H1 (cell line): ENCODE measurements around the gene CCL25. TPM values are rescaled to one million over a fixed set of nuclear protein-coding genes. Genes with fewer than 3 reads are reported as not detected.

Source experiments
- CTCF ChIA-PET: fragments of 300-600 bp; sonication (Branson Sonifier 250); formaldehyde crosslinking; loops from one replicate; lab custom pipeline; 2021; ENCODE audit not compliant: partially characterized antibody; lab: Charles Lee
- POLR2A ChIA-PET: fragments of 300-600 bp; sonication (Branson Sonifier 250); formaldehyde crosslinking; loops from one replicate; lab custom pipeline; 2021; ENCODE audit warnings: inconsistent platforms; ENCODE audit not compliant: partially characterized antibody; lab: Charles Lee
- DNase-seq, 2 experiments: peaks; one replicate each; pipeline versions ENCODE4 v3.0.0 to v3.0.0-alpha.2; 2010 to 2022; ENCODE audit warnings: low spot score in 2 of 2, low read depth in 1 of 2, mixed read lengths in 1 of 2
- FAIRE-seq: peaks from 2 replicates; lab custom pipeline; 2011; peaks lifted over from hg19 to GRCh38; lab: Jason Lieb, UNC
- H2AFZ ChIP-seq: 2 replicates; pipeline ENCODE4 v1.8.1; 2012; ENCODE audit warnings: low read length, inconsistent platforms
- H2AK5ac ChIP-seq: 2 replicates; pipeline ENCODE4 v1.6.1; 2013; ENCODE audit warnings: low read depth, low read length
- H2BK120ac ChIP-seq: replicated peaks from 2 replicates; pipeline ENCODE3; 2013; ENCODE audit warnings: low read depth, low read length, inconsistent platforms
- H2BK12ac ChIP-seq: 2 replicates; pipeline ENCODE4 v1.6.1; 2013; ENCODE audit warnings: low read depth, low read length
- H2BK15ac ChIP-seq: 2 replicates; pipeline ENCODE4 v1.6.1; 2013; ENCODE audit warnings: low read length
- H2BK20ac ChIP-seq: 2 replicates; pipeline ENCODE4 v1.6.1; 2013; ENCODE audit warnings: low read length
- H2BK5ac ChIP-seq: 2 replicates; pipeline ENCODE4 v1.6.1; 2013; ENCODE audit warnings: low read depth, low read length
- H3K14ac ChIP-seq: 2 replicates; pipeline ENCODE4 v1.6.1; 2013; ENCODE audit warnings: inconsistent platforms; ENCODE audit not compliant: insufficient read length
- H3K18ac ChIP-seq: 2 replicates; pipeline ENCODE4 v1.6.1; 2013; ENCODE audit warnings: low read length; ENCODE audit errors: extremely low read depth
- H3K23ac ChIP-seq: 2 replicates; pipeline ENCODE4 v1.6.1; 2013; ENCODE audit warnings: inconsistent platforms; ENCODE audit not compliant: insufficient read length
- H3K23me2 ChIP-seq: 2 replicates; pipeline ENCODE4 v1.6.1; 2013; ENCODE audit warnings: low read depth, low read length
- H3K27ac ChIP-seq: 2 replicates; pipeline ENCODE4 v1.6.1; 2011; ENCODE audit warnings: low read depth, low read length, inconsistent platforms
- H3K27me3 ChIP-seq, 4 experiments: replicated peaks in 1 of 4; 1 replicate in 1 of 4; 2 replicates in 3 of 4; pipeline versions ENCODE4 v1.6.1 to v1.8.1; 2011 to 2013; ENCODE audit warnings: low read length in 3 of 4, mild to moderate bottlenecking in 3 of 4, inconsistent platforms in 2 of 4, mixed read lengths in 2 of 4, moderate library complexity in 1 of 4; ENCODE audit not compliant: control insufficient read depth in 3 of 4, insufficient read depth in 3 of 4; ENCODE audit errors: extremely low read depth in 1 of 4
- H3K36me3 ChIP-seq, 4 experiments: 2 replicates each; pipeline versions ENCODE4 v1.6.1 to v1.8.1; 2011 to 2013; ENCODE audit warnings: mild to moderate bottlenecking in 4 of 4, low read length in 3 of 4, moderate library complexity in 2 of 4, control low read depth in 1 of 4, inconsistent platforms in 1 of 4; ENCODE audit not compliant: insufficient read depth in 4 of 4, control insufficient read depth in 2 of 4
- H3K4ac ChIP-seq: replicated peaks from 2 replicates; pipeline ENCODE3; 2013; ENCODE audit warnings: low read length, low read depth, mixed read lengths, inconsistent platforms; ENCODE audit not compliant: insufficient read length
- H3K4me1 ChIP-seq, 4 experiments: replicated peaks in 1 of 4; 1 replicate in 1 of 4; 2 replicates in 3 of 4; pipeline versions ENCODE4 v1.6.1 to v1.8.1; 2011 to 2013; ENCODE audit warnings: low read length in 3 of 4, inconsistent platforms in 2 of 4, mixed read lengths in 1 of 4; ENCODE audit not compliant: insufficient read depth in 4 of 4, control insufficient read depth in 3 of 4
- H3K4me2 ChIP-seq, 2 experiments: 2 replicates each; pipeline versions ENCODE4 v1.6.1 to v1.8.1; 2011 to 2013; ENCODE audit warnings: low read depth in 2 of 2, low read length in 2 of 2, control low read depth in 1 of 2, inconsistent platforms in 1 of 2, mild to moderate bottlenecking in 1 of 2; ENCODE audit not compliant: insufficient read depth in 1 of 2
- H3K4me3 ChIP-seq, 4 experiments: fragments of 200-600, 300-600 bp in 1 of 4; sonication (generic), shearing (Covaris generic), sonication (Bioruptor Twin) in 1 of 4; 2 replicates each; pipeline versions ENCODE4 v1.5.1 to v1.8.1; 2011 to 2016; ENCODE audit warnings: low read length in 4 of 4, low read depth in 3 of 4, control low read depth in 2 of 4, inconsistent platforms in 2 of 4, mild to moderate bottlenecking in 2 of 4, mixed read lengths in 1 of 4, moderate library complexity in 1 of 4; ENCODE audit not compliant: insufficient read depth in 2 of 4; ENCODE audit errors: extremely low read depth in 1 of 4
- H3K56ac ChIP-seq: replicated peaks from 2 replicates; pipeline ENCODE3; 2013; ENCODE audit warnings: low read depth, mild to moderate bottlenecking, mixed read lengths, low read length, inconsistent platforms; ENCODE audit not compliant: insufficient read length
- H3K79me1 ChIP-seq: 2 replicates; pipeline ENCODE4 v1.6.1; 2013; ENCODE audit warnings: low read depth, low read length, control low read depth
- H3K79me2 ChIP-seq, 2 experiments: 2 replicates each; pipeline versions ENCODE4 v1.6.1 to v1.8.1; 2012 to 2013; ENCODE audit warnings: low read length in 2 of 2, mild to moderate bottlenecking in 2 of 2, inconsistent platforms in 1 of 2; ENCODE audit not compliant: insufficient read depth in 2 of 2, control insufficient read depth in 1 of 2
- H3K9ac ChIP-seq, 4 experiments: replicated peaks in 1 of 4; 1 replicate in 1 of 4; 2 replicates in 3 of 4; pipeline versions ENCODE4 v1.6.1 to v1.8.1; 2011 to 2013; ENCODE audit warnings: low read depth in 3 of 4, low read length in 3 of 4, control low read depth in 2 of 4, mild to moderate bottlenecking in 2 of 4, moderate library complexity in 2 of 4, inconsistent platforms in 1 of 4; ENCODE audit errors: extremely low read depth in 1 of 4
- H3K9me3 ChIP-seq, 2 experiments: 2 replicates each; pipeline versions ENCODE4 v1.6.1 to v1.8.1; 2012 to 2013; ENCODE audit warnings: mild to moderate bottlenecking in 2 of 2, moderate library complexity in 2 of 2, control low read depth in 1 of 2, inconsistent platforms in 1 of 2, low read depth in 1 of 2, low read length in 1 of 2, mixed read lengths in 1 of 2; ENCODE audit not compliant: insufficient read depth in 2 of 2
- H4K20me1 ChIP-seq, 2 experiments: replicated peaks in 1 of 2; 2 replicates each; pipeline versions ENCODE3 to v1.8.1; 2011 to 2013; ENCODE audit warnings: inconsistent platforms in 2 of 2, low read length in 2 of 2, mild to moderate bottlenecking in 1 of 2; ENCODE audit not compliant: insufficient read depth in 2 of 2, control insufficient read depth in 1 of 2
- H4K5ac ChIP-seq: 2 replicates; pipeline ENCODE4 v1.6.1; 2013; ENCODE audit warnings: low read length, low read depth, mixed read lengths, inconsistent platforms; ENCODE audit not compliant: insufficient read length
- H4K8ac ChIP-seq: 2 replicates; pipeline ENCODE4 v1.8.0; 2013; ENCODE audit warnings: mild to moderate bottlenecking, moderate library complexity, low read length, inconsistent platforms; ENCODE audit not compliant: insufficient read depth; ENCODE audit errors: extremely low read depth
- H4K91ac ChIP-seq: replicated peaks from 2 replicates; pipeline ENCODE3; 2013; ENCODE audit warnings: low read length, mixed read lengths, inconsistent platforms; ENCODE audit not compliant: insufficient read length
- ASH2L ChIP-seq: fragments of 200-600, 300-600 bp; sonication (generic); IDR thresholded peaks from one replicate; pipeline ENCODE4 v1.7.1; 2017; ENCODE audit warnings: low read length
- BCL11A ChIP-seq, 2 experiments: IDR thresholded peaks; one replicate each; pipeline ENCODE4 v1.6.1; 2011; ENCODE audit warnings: low read depth in 2 of 2, low read length in 2 of 2, mild to moderate bottlenecking in 2 of 2
- CREB1 ChIP-seq: IDR thresholded peaks from 2 replicates; pipeline ENCODE4 v1.6.1; 2012; ENCODE audit warnings: inconsistent platforms
- GTF2F1 ChIP-seq: IDR thresholded peaks from 2 replicates; pipeline ENCODE4 v1.6.1; 2012; ENCODE audit warnings: low read depth, low read length, improper control_type of control experiment, borderline replicate concordance
- NANOG ChIP-seq: IDR thresholded peaks from 2 replicates; pipeline ENCODE4 v1.6.1; 2011; ENCODE audit warnings: low read length, low read depth, mild to moderate bottlenecking, inconsistent platforms; ENCODE audit not compliant: insufficient read depth, poor library complexity, severe bottlenecking
- POU5F1 ChIP-seq: IDR thresholded peaks from 2 replicates; pipeline ENCODE4 v1.6.1; 2011; ENCODE audit warnings: low read depth, mild to moderate bottlenecking, low read length, moderate library complexity
- RFX5 ChIP-seq: IDR thresholded peaks from 2 replicates; pipeline ENCODE4 v1.6.1; 2011; ENCODE audit warnings: low read depth, low read length, improper control_type of control experiment, borderline replicate concordance
- SP4 ChIP-seq: IDR thresholded peaks from 2 replicates; pipeline ENCODE4 v1.6.1; 2012; ENCODE audit warnings: low read length, inconsistent platforms
- SRF ChIP-seq: IDR thresholded peaks from 2 replicates; pipeline ENCODE4 v1.6.1; 2011; ENCODE audit warnings: mild to moderate bottlenecking, low read depth, low read length, moderate library complexity
- YY1 ChIP-seq: IDR thresholded peaks from 2 replicates; pipeline ENCODE4 v1.6.1; 2011; ENCODE audit warnings: low read depth, mild to moderate bottlenecking, low read length
- WGBS, 2 experiments: shearing (Covaris generic) in 1 of 2; methylation state at CpG; one replicate each; pipeline versions ENCODE4 v1.1.6 to v1.1.7; 2013 to 2015; ENCODE audit warnings: low lambda C conversion rate in 2 of 2, mixed read lengths in 2 of 2, inconsistent platforms in 1 of 2, low coverage in 1 of 2, missing lambda C conversion rate in 1 of 2; ENCODE audit not compliant: insufficient replicate concordance in 2 of 2, insufficient coverage in 1 of 2, insufficient read length in 1 of 2; ENCODE audit errors: extremely low coverage in 1 of 2, missing lambda C conversion rate in 1 of 2; 5-methylcytosine and 5-hydroxymethylcytosine counted together
- polyA plus RNA-seq, 7 experiments: library from polyadenylated mRNA; depleted of rRNA in 3 of 7; stranded (reverse) in 5 of 7; unstranded in 2 of 7; fragments of >200 nt in 5 of 7; fragments of 200-250 nt in 2 of 7; gene quantifications; 1 replicate in 5 of 7; 2 replicates in 1 of 7; 4 replicates in 1 of 7; pipeline versions ENCODE4 v1.2.1 to v1.2.3, GENCODE V29; 2011 to 2013; ENCODE audit warnings: missing spikeins in 2 of 7, mixed read lengths in 2 of 7
- total RNA-seq: library from RNA; stranded (reverse); fragmentation: NEBNext Ultra II Directional; extraction: Animal tissue kit (Norgen Biotek cat#: 25700); gene quantifications from 2 replicates; pipeline ENCODE4 v1.2.1, GENCODE V29; 2021
- TF ChIP-seq, protein P1 (sequence below): IDR thresholded peaks from 2 replicates; pipeline ENCODE4 v1.6.1; 2011; ENCODE audit warnings: low read depth, mild to moderate bottlenecking, low read length; ENCODE audit not compliant: insufficient read depth
- TF ChIP-seq, protein P2 (sequence below), 3 experiments: IDR thresholded peaks; 1 replicate in 2 of 3; 2 replicates in 1 of 3; pipeline versions ENCODE4 v1.5.1 to v1.6.1; 2011; ENCODE audit warnings: low read length in 3 of 3, mild to moderate bottlenecking in 3 of 3, inconsistent platforms in 2 of 3, low read depth in 1 of 3, moderate library complexity in 1 of 3; ENCODE audit not compliant: insufficient read depth in 1 of 3; ENCODE audit errors: control extremely low read depth in 1 of 3

Gene CCL25
- total and polyA plus RNA-seq, 2 of the 8 experiments (the other 6 are each of a cell fraction or from before 2014, with no cell fraction given) = 0.59 TPM; not detected in 1

DNA sequence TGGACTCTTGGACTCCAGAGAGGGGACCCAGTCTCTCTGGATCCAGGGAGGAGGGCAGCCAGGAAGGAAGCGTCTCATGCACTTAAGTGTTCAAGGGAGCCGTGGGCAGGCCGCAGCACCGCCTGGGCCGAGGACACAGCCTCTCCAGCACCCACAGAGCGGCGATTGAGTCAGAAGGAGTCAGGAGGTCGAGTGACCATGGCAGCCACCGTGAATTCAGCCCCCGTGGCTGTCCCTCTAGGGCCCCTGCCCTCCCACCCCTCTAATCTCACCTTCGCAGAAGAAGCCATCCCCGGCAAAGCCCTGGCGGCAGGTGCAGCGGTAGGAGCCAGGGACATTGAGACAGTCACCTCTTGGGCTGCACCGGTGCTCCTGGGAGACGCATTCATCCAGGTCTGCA is 58.8 kb downstream of the CCL25 start:
- Histone ChIP-seq H4K5ac (no peak overlapping the region), H2BK12ac (no peak overlapping the region), H3K18ac (no peak overlapping the region), H3K36me3 (peaks cover 5 to 63% (median 42%) of the 10 kb centered on the region in 4 experiments; a peak in 6 of 8 replicates), H4K8ac (no peak overlapping the region), H3K9ac (no peak overlapping the region), H3K23ac (no peak overlapping the region), H3K9me3 (no peaks in the 10 kb centered on the region), H2BK5ac (no peak overlapping the region), H2BK20ac (no peak overlapping the region), H2AFZ (no peak overlapping the region), H3K4ac (no peak overlapping the region), H3K4me3 (no peak overlapping the region), H2BK120ac (no peak overlapping the region), H3K79me1 (no peaks in the 10 kb centered on the region), H3K4me2 (no peak overlapping the region), H2BK15ac (no peak overlapping the region), H3K23me2 (peaks cover 15% of the 10 kb centered on the region; the same call in 1 of the 2 replicates), H3K4me1 (no peaks in the 10 kb centered on the region), H3K27ac (no peak overlapping the region), H3K14ac (no peak overlapping the region), H3K79me2 (no peaks in the 10 kb centered on the region), H2AK5ac (no peak overlapping the region), H4K20me1 (peaks cover 0 to 4% of the 10 kb centered on the region in 2 experiments), H3K27me3 (no peaks in the 10 kb centered on the region), H3K56ac (no peak overlapping the region), H4K91ac (no peak overlapping the region)
- DNase-seq (no peak), FAIRE-seq (no peak)
- POLR2A ChIA-PET = interaction anchor here (0.6 to 1.1 kb wide), 2 partner anchors 10 to 296 kb away, joined by 3 read pairs; no protein-coding TSS in a partner anchor
- CTCF ChIA-PET = no interaction called here
- 93% methylated on average over 12 of the region's 16 CpGs; no CpG with 5 or more reads in 1 of the 2 experiments for WGBS, 2 experiments
- no peak for TF ChIP-seq BCL11A (IDR thresholded peaks at IDR 0.05; ENCODE audit: low read depth in 2 of 2, low read length in 2 of 2)
- no peak for TF ChIP-seq CREB1
- TF ChIP-seq POU5F1 = no peak
- no peak for TF ChIP-seq ASH2L
- TF ChIP-seq SRF = no peak
- no peak for TF ChIP-seq NANOG
- no peak for TF ChIP-seq RFX5
- TF ChIP-seq, protein P1, sequence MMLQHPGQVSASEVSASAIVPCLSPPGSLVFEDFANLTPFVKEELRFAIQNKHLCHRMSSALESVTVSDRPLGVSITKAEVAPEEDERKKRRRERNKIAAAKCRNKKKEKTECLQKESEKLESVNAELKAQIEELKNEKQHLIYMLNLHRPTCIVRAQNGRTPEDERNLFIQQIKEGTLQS = no peak
- no peak for TF ChIP-seq YY1
- no peak for TF ChIP-seq GTF2F1
- TF ChIP-seq, protein P2, sequence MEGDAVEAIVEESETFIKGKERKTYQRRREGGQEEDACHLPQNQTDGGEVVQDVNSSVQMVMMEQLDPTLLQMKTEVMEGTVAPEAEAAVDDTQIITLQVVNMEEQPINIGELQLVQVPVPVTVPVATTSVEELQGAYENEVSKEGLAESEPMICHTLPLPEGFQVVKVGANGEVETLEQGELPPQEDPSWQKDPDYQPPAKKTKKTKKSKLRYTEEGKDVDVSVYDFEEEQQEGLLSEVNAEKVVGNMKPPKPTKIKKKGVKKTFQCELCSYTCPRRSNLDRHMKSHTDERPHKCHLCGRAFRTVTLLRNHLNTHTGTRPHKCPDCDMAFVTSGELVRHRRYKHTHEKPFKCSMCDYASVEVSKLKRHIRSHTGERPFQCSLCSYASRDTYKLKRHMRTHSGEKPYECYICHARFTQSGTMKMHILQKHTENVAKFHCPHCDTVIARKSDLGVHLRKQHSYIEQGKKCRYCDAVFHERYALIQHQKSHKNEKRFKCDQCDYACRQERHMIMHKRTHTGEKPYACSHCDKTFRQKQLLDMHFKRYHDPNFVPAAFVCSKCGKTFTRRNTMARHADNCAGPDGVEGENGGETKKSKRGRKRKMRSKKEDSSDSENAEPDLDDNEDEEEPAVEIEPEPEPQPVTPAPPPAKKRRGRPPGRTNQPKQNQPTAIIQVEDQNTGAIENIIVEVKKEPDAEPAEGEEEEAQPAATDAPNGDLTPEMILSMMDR (IDR thresholded peaks at IDR 0.05; ENCODE audit: control extremely low read depth in 1 of 3, insufficient read depth in 1 of 3, low read depth in 1 of 3, low read length in 3 of 3) = no peak
- TF ChIP-seq SP4 = no peak
